ENCODE measurements around the gene BTBD8.
"Not testable (repeated sequence)": the region's sequence is repeated elsewhere in the genome, so short reads cannot be mapped to it uniquely, and the experiment has no call there.

Gene BTBD8

DNA sequence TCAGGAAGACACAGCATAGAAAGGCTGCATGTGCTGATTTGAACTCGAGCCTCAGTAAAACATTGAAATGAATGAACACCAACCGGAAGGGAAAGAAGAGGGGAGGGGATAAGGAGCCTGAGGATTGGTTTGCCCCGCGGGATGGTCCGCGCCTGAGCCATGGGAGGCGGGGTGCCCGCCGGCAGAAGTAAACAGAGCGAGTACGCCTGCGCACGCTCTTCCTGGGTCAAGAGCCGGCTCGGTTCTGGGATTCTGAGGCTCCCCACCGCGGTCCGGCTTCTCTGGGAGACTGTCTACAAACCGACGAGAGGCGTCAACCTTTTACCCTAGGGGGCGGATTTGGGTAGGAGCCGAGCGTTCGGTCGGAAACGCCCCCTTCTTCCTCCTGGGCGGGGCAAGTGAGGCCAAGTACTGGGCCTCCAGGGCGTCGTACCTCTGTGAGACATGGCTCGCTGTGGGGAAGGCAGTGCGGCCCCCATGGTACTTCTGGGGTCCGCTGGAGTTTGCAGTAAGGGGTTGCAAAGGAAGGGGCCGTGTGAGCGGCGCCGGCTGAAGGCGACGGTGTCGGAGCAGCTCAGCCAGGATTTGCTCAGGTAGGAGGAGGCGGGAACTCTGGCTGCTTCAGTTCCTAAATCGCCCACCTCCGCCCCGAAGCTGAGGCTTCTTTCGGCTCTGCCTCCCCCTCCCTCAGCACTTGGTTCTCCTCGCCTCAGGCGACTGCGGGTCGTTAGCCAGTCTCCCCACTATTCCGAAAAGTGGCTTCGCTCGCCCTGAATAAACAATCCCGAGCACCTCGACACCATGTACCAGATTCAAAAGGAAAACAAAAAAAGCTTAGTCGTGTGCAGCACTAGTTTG, at the start of gene BTBD8:
Gene BTBD8 (plus strand): TSS at position 218 of the 858 bp plus-strand sequence. CDS start 227 bp downstream, at position 445.
- DNase-seq, result peak; percentile 83

- DNase-seq, result no peak
These were observed 49.5 kb upstream of the BTBD8 start for GRCh38 chr1:92030656-92031107.

DNA sequence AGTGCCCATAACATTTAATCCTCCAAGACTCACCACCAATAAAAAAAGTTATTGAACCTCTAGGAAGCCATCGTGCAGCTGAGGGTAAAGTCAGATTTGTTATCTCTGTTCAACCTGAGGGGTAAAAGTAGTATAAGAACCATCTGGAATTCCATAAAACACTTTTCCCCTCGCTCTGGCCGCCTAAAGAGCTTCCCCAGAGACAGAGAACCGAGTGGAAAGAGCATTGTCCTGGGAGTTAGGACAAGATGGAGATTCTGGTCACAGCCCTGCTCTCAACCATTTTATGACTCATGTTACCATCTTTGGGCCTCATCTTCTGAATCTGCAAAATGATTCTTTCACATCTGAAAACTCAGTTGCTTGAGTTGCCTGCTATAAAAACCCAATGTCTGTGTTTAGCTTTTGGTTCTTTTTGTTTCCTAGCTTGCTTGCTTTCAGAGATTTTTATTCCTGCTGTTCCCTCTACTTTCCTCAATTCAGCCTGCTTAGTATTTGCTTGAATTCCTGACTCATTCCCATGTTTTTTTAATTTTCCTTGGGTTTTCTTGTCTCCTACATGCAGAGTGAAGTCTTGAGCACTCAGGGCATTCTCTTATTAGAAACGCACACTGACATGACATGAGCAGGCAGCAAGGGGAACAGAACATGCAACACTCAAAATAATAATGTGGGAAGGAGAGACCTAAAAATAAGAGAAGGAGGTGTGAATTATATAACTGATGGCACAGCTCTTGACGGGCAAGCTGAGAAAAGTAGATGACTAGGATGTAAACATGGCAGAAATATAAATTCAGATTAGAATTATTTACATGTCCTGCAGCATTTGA, 48.6 kb upstream of the BTBD8 start:
- no peak for DNase-seq

DNA sequence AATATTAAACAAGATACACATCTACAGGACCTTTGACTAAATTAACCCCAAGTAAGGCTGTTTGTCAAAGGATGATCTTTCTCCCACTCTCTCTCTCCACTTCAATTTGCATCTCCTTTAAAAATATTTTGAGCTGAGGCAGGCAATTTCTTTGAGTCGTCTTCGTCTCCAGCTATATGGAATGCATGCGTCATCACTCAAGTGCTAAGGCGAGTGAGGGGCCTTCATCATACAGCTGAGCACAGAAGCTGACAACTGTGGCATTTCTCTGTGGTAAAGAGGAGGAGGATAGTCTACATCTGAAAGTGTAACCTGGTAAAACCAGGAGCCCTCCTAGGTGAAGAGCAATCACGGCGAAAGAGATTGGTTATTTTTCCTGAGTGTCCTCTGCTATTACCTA, 42.7 kb upstream of the BTBD8 start:
- no peak for DNase-seq

- DNase-seq, result no peak
These were observed 41.3 kb upstream of the BTBD8 start for GRCh38 chr1:92038695-92039346.

DNA sequence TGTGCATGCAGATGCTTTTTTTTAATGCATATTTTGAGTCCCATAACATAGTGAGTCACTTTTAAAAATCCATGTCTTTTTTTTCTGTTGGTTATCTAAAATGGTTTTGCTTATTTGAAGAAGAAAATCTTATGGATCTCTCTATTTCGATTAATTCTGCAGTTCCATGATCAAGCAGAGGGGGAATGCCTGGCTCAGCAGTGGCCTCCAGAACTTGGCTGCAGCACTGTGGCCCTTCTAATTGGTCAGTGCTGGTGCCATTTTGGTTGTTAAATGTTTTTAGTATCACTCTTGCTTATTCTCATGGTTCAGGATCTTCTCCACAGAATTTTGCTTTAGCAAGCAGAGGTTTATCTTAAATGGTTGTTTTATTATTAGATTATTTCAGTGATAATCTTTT, 39.2 kb upstream of the BTBD8 start:
- DNase-seq, result no peak

DNA sequence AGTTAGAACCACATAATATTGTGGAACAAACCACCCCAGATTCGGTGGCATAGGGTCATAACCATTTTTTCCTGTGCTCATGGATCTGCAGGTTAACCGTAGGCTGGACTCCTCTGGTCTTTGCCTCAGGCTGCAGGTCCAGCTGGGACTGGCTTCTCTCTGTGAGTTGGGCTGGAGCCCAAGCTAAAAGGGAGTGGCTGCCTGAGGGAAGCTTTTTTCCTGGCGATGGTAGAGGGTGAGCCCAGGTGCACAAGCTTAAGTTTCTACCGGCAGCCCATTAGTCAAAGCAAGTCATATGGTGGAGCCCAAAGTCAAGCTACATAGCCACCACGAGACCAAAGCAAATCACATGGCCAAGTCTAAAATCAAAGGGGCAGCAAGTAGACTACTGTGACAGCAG, 36.5 kb upstream of the BTBD8 start:
- DNase-seq, result no peak

- DNase-seq, result no peak
These were observed 34.2 kb upstream of the BTBD8 start for GRCh38 chr1:92045766-92046495.

DNA sequence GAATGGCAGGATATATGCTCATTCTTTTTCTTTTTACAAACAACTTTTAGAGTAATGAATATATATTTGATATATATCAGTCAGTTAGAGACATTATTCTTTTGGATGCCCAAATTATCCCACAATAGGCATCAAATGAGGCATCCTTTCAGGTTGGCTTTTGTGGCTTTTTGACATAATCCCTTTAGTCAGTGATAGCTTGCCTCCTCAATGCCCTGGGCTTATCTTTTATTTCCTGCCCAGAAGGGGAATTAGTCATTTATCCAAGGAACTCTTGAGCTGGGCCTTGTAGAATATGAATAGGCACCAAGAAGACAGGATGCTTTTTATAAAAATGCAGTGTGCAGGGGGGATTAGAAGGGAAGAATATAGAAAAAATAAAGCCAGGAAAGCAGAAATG, 28.2 kb upstream of the BTBD8 start:
- DNase-seq, result no peak

DNA sequence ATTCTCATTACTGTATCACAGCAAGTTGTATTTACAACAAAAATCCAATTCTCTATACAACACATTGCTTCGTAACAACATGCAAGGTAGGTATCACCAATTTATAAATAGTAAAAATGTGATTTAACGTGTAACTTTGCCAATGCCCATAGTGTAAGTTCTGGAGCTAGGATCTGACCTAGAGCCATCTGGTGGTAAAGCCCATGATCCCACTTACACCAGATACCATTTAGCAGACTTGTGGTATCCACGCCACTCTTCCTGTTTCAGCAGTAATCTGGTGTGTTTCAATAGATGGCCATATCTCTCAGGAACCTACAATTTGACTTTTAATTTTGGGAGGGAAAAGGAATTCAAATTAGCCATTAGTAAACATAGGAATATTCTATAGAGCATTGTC, 15.1 kb upstream of the BTBD8 start:
- DNase-seq, result no peak

DNA sequence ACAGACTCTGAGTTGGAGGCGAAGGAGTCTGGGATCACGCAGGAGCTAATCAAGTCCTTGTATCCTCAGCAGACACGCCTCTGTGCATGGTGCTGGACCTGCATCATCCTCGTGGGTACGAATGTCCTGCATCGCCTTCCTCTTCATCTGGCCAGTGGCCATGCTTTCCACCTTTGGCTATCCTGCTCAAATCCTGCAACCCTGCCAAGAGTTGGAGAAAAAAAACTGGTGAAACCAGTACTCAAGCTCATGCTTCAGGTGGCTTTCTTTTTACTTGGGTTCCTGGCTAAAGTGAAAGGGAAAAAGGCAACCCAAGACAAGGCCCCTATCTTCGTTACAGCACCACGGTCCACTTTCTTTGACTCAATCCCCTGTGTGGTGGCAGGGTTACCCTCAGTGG, 13.8 kb upstream of the BTBD8 start:
- no peak for DNase-seq

DNA sequence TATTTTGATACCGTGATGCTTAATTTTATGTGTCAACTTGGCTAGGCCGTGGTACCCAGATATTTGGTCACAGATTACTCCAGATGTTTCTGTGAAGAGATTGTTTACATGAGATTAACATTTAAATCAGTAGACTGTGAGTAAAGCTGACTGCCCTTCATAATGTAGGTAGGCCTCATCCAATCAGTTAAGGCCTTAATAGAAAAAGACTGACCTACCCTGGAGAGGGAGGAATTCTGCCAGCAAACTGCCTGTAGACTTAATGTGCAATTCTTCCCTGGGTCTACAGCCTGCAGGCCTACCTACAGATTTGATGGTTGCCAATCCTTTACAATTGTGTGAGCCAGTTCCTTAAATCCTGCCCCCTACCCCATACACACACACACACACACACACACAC, 9.3 kb upstream of the BTBD8 start:
- no peak for DNase-seq

DNA sequence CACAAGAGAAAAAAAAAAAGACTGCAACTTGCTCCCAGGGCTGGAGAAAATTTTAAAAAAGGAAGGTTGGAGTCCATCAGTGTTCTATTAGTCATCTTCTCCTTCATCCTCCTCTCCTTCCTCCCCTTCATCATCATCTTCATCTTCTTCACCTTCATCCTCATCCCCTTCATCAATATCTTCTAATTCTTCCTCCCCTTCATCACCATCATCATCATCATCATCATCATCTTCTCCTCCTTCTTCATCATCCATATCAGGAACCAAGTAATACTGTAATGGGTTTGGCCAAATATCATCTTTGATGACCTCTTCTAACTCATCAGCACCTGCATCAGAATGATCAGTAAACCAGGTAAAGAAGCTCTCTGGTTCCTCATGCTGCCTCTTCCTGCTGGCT, 5.7 kb upstream of the BTBD8 start:
- DNase-seq, result not testable (repeated sequence)

DNA sequence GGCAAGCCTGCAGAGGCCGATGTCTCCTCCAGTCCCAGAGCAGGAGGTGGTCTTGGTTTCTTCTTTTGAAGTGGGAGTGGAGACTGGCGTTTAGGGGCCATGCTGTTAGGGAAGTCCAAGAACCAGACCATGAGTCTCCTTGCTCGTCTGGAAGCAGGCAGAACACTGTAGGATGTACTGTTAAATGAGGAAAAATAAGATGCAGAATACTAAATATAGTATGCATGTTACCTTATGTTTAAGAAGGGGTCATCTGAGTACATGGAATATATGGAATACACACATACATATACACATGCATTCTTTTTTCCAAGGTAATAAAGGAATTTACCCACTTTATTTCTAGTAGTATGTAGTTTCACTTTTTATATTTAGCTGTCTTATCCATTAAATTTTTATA, 4.8 kb upstream of the BTBD8 start, which contains the start of gene SETSIP:
Gene SETSIP (minus strand): TSS at position 101 of the 400 bp plus-strand sequence. CDS start 0 bp downstream, at position 101.
- DNase-seq, result no peak

GRCh38 chr1:92076363-92076762, 3.8 kb upstream of the BTBD8 start:
- DNase-seq, result no peak

- DNase-seq, result not testable (repeated sequence)
These were observed 2.1 kb upstream of the BTBD8 start for GRCh38 chr1:92078077-92078476.

- no peak for DNase-seq
These were observed 704 bp upstream of the BTBD8 start for GRCh38 chr1:92079441-92079840.

DNA sequence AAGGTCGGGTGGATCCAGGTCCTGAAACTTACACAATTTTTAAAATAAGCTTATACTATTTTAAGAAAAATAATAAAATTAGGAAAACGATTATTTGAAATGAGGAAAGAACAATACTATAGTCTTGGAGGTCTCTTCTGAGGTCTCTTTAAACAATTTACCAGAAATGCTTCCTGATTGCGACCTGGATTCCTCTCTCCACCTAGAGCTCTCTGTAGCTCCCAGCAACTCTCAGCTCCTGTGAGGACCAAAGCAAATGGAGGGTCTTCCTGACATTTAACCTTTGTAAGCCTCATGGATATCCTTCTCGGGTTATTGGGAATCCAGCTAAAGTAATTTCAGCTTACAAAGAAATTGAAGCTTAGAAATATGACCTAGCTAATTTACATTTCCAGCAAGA, 886 bp downstream of the BTBD8 start:
- no peak for DNase-seq

DNA sequence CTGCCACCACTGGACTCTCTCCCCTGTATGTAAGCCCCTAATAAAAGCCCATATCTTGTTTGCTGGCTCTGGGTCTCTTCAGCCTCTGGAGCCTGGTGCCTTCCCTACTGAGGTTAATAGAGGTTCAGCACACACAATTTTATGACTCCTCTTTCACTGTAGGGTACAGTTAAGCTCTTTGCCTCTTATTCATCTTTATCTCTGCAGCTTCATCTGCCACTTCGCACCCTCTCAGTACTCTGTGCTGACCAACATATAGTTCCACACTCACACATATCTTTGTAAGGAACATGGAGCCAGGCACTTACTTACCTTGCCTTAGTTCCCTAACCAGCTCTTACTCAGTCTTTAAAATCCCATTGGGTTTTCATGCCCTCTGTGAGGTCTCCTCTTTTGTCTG, 4.5 kb downstream of the BTBD8 start:
- no peak for DNase-seq

DNA sequence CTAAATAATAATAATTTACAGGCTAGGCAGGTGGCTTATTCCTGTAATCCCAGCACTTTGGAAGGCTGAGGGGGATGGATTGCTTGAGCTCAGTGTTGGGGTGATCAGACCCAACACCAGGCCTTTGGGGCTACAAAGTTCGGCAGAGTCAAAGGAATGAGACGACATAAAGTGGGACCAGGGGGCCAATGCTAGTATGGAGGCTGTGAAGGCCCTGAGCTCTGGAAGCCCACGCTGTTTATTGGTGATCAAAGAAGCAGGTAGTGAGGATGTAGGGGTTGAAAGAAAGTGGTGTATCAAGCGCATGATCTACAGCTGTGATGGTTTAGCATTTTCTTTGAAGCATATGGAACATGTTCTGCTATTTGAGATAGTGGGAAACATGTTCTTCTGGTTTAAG, 5.6 kb downstream of the BTBD8 start:
- no peak for DNase-seq

DNA sequence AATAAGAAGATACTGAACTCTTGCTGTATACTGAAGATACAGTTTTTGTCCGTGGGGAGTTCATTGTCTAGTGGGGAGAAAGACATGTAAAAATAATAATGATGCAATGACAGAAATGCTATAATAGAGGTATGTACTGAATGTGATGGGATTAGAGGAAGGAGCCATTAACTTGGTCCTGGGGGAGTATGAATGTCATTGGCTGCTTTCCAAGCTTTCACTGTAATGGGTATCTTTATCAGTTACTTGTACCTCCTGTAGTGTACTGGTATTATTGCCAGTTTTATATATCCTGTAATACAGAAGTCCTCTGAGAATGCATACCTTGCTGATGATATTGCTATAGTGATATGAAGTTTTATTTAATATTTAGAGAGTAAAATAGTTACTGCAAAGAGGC, 7.4 kb downstream of the BTBD8 start:
- DNase-seq, result no peak

GRCh38 chr1:92091625-92092024, 11.5 kb downstream of the BTBD8 start:
- DNase-seq, result no peak

DNA sequence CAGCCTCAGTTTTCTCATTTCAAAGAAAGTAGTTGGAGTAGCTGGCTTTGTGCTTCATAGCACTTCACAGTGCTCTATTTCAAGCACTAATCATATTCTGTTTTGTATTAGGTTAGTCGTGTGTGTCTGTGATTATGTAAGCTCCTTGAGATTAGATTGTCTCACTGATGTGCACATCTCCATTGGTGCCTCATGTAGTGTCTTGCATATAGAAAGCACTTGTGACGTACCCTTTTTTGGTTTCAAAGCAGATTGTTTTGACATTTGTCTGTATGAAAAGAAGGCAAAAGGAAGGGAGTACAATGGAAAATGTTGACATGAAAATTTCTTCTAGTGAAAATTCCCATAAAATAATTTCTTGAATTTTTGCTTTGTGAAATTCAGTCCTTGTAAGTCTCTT, 13.9 kb downstream of the BTBD8 start:
- no peak for DNase-seq
